HepG2 (cell line): ENCODE measurements around the gene ZNF821. TPM values are rescaled to one million over a fixed set of nuclear protein-coding genes. Genes with fewer than 3 reads are reported as not detected.

ENCODE experiments used
- FOXK1 ChIP-seq: sonication (generic); formaldehyde crosslinking; IDR thresholded peaks from 2 replicates; pipeline ENCODE4 v1.4.0; 2020; ENCODE audit warnings: low read depth, missing genetic modification reagents, borderline replicate concordance
- HCFC1 ChIP-seq: fragments of 150-350 bp; IDR thresholded peaks from 2 replicates; pipeline ENCODE4 v1.6.1; 2014; ENCODE audit warnings: low read depth, low read length
- KLF13 ChIP-seq: sonication (generic); formaldehyde crosslinking; IDR thresholded peaks from 2 replicates; pipeline ENCODE4 v1.4.0; 2020; ENCODE audit warnings: mild to moderate bottlenecking, missing genetic modification reagents
- NCOR1 ChIP-seq: fragments of 200-600 bp; sonication (generic); IDR thresholded peaks from 2 replicates; pipeline ENCODE4 v1.7.0; 2017; ENCODE audit warnings: antibody characterized with exemption, low read length, borderline replicate concordance
- NFE2L2 ChIP-seq: fragments of 150-350 bp; IDR thresholded peaks from 2 replicates; pipeline ENCODE4 v1.6.1; 2014; ENCODE audit warnings: low read length
- RAD21 ChIP-seq: fragments of 450-650 bp; formaldehyde crosslinking; IDR thresholded peaks from 2 replicates; pipeline ENCODE4 v1.5.0; 2020; ENCODE audit warnings: mild to moderate bottlenecking
- SMC3 ChIP-seq: IDR thresholded peaks from 2 replicates; pipeline ENCODE4 v1.6.1; 2011; ENCODE audit warnings: low read length, improper control_type of control experiment
- ZNF136 ChIP-seq: sonication (generic); formaldehyde crosslinking; IDR thresholded peaks from 2 replicates; pipeline ENCODE4 v1.8.1; 2022; ENCODE audit warnings: low read depth, mild to moderate bottlenecking, moderate library complexity, missing genetic modification reagents
- ZNF234 ChIP-seq: sonication (generic); formaldehyde crosslinking; conservative IDR thresholded peaks from 2 replicates; pipeline ENCODE4 v1.5.1; 2020; ENCODE audit warnings: mild to moderate bottlenecking, missing genetic modification reagents
- ZNF543 ChIP-seq: sonication (generic); formaldehyde crosslinking; IDR thresholded peaks from 2 replicates; pipeline ENCODE4 v1.4.0; 2020; ENCODE audit warnings: mild to moderate bottlenecking, missing genetic modification reagents
- polyA plus RNA-seq, 8 experiments: library from polyadenylated mRNA; depleted of rRNA in 3 of 8; stranded (reverse) in 7 of 8; unstranded in 1 of 8; fragments of >200 nt; fragmentation: Illumina TruSeq in 4 of 8; extraction: Trizol in 4 of 8; gene quantifications; 2 replicates each; pipeline versions ENCODE4 v1.2.1 to v1.2.3, GENCODE V29; 2011 to 2016; ENCODE audit warnings: low read depth in 4 of 8, missing spikeins in 1 of 8, mixed read lengths in 1 of 8; ENCODE audit not compliant: insufficient read depth in 1 of 8
- total RNA-seq, 5 experiments: library from RNA; depleted of rRNA; stranded (reverse); fragments of >200 nt; fragmentation: Illumina TruSeq; extraction: Trizol; gene quantifications; 2 replicates each; pipeline ENCODE4 v1.2.3, GENCODE V29; 2016; ENCODE audit warnings: low read depth in 1 of 5
- TF ChIP-seq, protein P1 (sequence below): sonication (generic); formaldehyde crosslinking; IDR thresholded peaks from 2 replicates; pipeline ENCODE4 v1.4.0; 2020; ENCODE audit warnings: missing genetic modification reagents
- TF ChIP-seq, protein P2 (sequence below): IDR thresholded peaks from 2 replicates; pipeline ENCODE4 v1.6.1; 2012; ENCODE audit warnings: low read depth, low read length, improper control_type of control experiment
- TF ChIP-seq, protein P3 (sequence below): sonication (generic); formaldehyde crosslinking; IDR thresholded peaks from 2 replicates; pipeline ENCODE4 v1.5.1; 2020; ENCODE audit warnings: mild to moderate bottlenecking, missing genetic modification reagents, moderate library complexity
- TF ChIP-seq, protein P4 (sequence below): sonication (generic); formaldehyde crosslinking; IDR thresholded peaks from 2 replicates; pipeline ENCODE4 v1.4.0; 2020; ENCODE audit warnings: mild to moderate bottlenecking, missing genetic modification reagents

ZNF821 gene
- total and polyA plus RNA-seq, 2 of the 13 experiments (the other 11 are each of a cell fraction or from before 2014, with no cell fraction given): 7.0 to 9.1 TPM

DNA sequence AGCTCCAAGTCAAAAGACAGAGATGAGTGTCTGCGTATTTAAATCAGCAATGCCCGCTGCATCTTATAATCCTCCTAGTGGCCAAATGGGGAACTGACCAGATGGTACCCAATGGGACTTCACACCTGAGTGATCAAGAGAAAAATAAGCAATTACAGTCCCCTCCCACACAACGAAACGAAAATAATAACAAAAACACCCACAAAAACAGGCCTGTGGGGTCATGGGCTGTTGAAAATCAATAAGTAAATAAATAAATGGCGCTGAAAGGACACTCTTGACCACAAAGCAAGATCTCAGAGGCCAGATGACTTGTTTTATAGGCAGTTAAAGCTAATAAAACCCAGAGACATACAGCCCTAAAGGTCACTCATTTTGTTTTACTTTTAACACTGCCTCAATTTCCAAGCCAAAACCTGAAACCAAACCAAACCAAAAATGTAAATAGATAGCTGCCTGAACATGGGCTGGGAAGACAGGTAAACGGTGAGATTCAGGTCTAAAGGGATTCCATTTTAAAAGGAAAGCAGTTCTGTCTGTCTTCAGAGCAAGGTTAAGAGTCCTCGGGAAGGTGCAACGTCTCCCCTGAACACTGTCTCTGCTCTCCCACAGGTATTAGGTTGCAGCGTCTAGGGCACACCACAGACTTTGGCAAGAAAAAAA, 1.3 kb downstream of the ZNF821 start (continued):
- TF ChIP-seq, protein P1, sequence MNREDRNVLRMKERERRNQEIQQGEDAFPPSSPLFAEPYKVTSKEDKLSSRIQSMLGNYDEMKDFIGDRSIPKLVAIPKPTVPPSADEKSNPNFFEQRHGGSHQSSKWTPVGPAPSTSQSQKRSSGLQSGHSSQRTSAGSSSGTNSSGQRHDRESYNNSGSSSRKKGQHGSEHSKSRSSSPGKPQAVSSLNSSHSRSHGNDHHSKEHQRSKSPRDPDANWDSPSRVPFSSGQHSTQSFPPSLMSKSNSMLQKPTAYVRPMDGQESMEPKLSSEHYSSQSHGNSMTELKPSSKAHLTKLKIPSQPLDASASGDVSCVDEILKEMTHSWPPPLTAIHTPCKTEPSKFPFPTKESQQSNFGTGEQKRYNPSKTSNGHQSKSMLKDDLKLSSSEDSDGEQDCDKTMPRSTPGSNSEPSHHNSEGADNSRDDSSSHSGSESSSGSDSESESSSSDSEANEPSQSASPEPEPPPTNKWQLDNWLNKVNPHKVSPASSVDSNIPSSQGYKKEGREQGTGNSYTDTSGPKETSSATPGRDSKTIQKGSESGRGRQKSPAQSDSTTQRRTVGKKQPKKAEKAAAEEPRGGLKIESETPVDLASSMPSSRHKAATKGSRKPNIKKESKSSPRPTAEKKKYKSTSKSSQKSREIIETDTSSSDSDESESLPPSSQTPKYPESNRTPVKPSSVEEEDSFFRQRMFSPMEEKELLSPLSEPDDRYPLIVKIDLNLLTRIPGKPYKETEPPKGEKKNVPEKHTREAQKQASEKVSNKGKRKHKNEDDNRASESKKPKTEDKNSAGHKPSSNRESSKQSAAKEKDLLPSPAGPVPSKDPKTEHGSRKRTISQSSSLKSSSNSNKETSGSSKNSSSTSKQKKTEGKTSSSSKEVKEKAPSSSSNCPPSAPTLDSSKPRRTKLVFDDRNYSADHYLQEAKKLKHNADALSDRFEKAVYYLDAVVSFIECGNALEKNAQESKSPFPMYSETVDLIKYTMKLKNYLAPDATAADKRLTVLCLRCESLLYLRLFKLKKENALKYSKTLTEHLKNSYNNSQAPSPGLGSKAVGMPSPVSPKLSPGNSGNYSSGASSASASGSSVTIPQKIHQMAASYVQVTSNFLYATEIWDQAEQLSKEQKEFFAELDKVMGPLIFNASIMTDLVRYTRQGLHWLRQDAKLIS (CRISPR knock-in tag): no peak
- TF ChIP-seq HCFC1 (no peak), FOXK1 (0 out of 2 replicates have a peak, but pooled peaks have one; percentile 3), ZNF136 (CRISPR knock-in tag) (no peak), SMC3 (peak; percentile 67), KLF13 (CRISPR knock-in tag) (no peak), ZNF234 (CRISPR knock-in tag) (no peak), NCOR1 (no peak), ZNF543 (no peak), RAD21 (0 out of 2 replicates have a peak, but pooled peaks have one; percentile 10), NFE2L2 (no peak)
- TF ChIP-seq, protein P2, sequence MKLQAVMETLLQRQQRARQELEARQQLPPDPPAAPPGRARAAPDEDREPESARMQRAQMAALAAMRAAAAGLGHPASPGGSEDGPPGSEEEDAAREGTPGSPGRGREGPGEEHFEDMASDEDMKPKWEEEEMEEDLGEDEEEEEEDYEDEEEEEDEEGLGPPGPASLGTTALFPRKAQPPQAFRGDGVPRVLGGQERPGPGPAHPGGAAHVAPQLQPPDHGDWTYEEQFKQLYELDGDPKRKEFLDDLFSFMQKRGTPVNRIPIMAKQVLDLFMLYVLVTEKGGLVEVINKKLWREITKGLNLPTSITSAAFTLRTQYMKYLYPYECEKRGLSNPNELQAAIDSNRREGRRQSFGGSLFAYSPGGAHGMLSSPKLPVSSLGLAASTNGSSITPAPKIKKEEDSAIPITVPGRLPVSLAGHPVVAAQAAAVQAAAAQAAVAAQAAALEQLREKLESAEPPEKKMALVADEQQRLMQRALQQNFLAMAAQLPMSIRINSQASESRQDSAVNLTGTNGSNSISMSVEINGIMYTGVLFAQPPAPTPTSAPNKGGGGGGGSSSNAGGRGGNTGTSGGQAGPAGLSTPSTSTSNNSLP: peak; percentile 96
- TF ChIP-seq, protein P3, sequence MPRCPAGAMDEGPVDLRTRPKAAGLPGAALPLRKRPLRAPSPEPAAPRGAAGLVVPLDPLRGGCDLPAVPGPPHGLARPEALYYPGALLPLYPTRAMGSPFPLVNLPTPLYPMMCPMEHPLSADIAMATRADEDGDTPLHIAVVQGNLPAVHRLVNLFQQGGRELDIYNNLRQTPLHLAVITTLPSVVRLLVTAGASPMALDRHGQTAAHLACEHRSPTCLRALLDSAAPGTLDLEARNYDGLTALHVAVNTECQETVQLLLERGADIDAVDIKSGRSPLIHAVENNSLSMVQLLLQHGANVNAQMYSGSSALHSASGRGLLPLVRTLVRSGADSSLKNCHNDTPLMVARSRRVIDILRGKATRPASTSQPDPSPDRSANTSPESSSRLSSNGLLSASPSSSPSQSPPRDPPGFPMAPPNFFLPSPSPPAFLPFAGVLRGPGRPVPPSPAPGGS (CRISPR knock-in tag): no peak
- TF ChIP-seq, protein P4, sequence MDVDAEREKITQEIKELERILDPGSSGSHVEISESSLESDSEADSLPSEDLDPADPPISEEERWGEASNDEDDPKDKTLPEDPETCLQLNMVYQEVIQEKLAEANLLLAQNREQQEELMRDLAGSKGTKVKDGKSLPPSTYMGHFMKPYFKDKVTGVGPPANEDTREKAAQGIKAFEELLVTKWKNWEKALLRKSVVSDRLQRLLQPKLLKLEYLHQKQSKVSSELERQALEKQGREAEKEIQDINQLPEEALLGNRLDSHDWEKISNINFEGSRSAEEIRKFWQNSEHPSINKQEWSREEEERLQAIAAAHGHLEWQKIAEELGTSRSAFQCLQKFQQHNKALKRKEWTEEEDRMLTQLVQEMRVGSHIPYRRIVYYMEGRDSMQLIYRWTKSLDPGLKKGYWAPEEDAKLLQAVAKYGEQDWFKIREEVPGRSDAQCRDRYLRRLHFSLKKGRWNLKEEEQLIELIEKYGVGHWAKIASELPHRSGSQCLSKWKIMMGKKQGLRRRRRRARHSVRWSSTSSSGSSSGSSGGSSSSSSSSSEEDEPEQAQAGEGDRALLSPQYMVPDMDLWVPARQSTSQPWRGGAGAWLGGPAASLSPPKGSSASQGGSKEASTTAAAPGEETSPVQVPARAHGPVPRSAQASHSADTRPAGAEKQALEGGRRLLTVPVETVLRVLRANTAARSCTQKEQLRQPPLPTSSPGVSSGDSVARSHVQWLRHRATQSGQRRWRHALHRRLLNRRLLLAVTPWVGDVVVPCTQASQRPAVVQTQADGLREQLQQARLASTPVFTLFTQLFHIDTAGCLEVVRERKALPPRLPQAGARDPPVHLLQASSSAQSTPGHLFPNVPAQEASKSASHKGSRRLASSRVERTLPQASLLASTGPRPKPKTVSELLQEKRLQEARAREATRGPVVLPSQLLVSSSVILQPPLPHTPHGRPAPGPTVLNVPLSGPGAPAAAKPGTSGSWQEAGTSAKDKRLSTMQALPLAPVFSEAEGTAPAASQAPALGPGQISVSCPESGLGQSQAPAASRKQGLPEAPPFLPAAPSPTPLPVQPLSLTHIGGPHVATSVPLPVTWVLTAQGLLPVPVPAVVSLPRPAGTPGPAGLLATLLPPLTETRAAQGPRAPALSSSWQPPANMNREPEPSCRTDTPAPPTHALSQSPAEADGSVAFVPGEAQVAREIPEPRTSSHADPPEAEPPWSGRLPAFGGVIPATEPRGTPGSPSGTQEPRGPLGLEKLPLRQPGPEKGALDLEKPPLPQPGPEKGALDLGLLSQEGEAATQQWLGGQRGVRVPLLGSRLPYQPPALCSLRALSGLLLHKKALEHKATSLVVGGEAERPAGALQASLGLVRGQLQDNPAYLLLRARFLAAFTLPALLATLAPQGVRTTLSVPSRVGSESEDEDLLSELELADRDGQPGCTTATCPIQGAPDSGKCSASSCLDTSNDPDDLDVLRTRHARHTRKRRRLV (CRISPR knock-in tag): no peak
